T-cell (primary cell): ENCODE measurements around the gene KDELR1. TPM values are rescaled to one million over a fixed set of nuclear protein-coding genes. Genes with fewer than 3 reads are reported as not detected.

ENCODE experiments used
- ATAC-seq, 4 experiments: fragments of 200-7000 bp in 3 of 4; fragments of 150-1000 bp in 1 of 4; cut with Tn5 transposase; replicated peaks in 1 of 4; 1 replicate in 3 of 4; 2 replicates in 1 of 4; pipeline ENCODE4 v1.10.0; 2021; ENCODE audit warnings: moderate library complexity in 3 of 4, mild to moderate bottlenecking in 2 of 4, moderate number of reproducible peaks in 1 of 4
- CTCF ChIA-PET, 2 donors: fragments of 300-600 bp; sonication (Branson Sonifier 250); formaldehyde crosslinking; loops; one replicate each; lab custom pipeline; 2022; ENCODE audit warnings: antibody characterized with exemption in 2 of 2; lab: Charles Lee
- POLR2A ChIA-PET, 2 donors: fragments of 300-600 bp; sonication (Branson Sonifier 250); formaldehyde crosslinking; loops; one replicate each; lab custom pipeline; 2022; ENCODE audit warnings: antibody characterized with exemption in 2 of 2; lab: Charles Lee
- DNase-seq, 35 experiments: peaks; one replicate each; pipeline versions ENCODE4 v3.0.0 to v3.0.0-alpha.2; 2013 to 2023
- H3K27ac ChIP-seq: one replicate; pipeline ENCODE4 v1.5.1; 2013; ENCODE audit warnings: low read length
- H3K27me3 ChIP-seq, 2 experiments: replicated peaks in 1 of 2; 1 replicate in 1 of 2; 2 replicates in 1 of 2; pipeline versions ENCODE4 v1.6.1 to v1.7.0; 2013; ENCODE audit warnings: low read length in 1 of 2, mixed read lengths in 1 of 2; ENCODE audit not compliant: control insufficient read depth in 2 of 2, insufficient read depth in 2 of 2; ENCODE audit errors: extremely low read depth in 1 of 2
- H3K36me3 ChIP-seq, 2 donors: 1 replicate in 1 of 2; 2 replicates in 1 of 2; pipeline versions ENCODE4 v1.6.1 to v1.7.0; 2013; ENCODE audit warnings: low read length in 1 of 2; ENCODE audit not compliant: control insufficient read depth in 2 of 2, insufficient read depth in 1 of 2; ENCODE audit errors: extremely low read depth in 1 of 2
- H3K4me1 ChIP-seq, 2 experiments: 1 replicate in 1 of 2; 2 replicates in 1 of 2; pipeline versions ENCODE4 v1.6.1 to v1.7.0; 2013; ENCODE audit warnings: low read length in 2 of 2, mixed read lengths in 1 of 2; ENCODE audit not compliant: insufficient read depth in 2 of 2, control insufficient read depth in 1 of 2; ENCODE audit errors: extremely low read depth in 1 of 2
- H3K4me3 ChIP-seq, 2 donors: 1 replicate in 1 of 2; 2 replicates in 1 of 2; pipeline versions ENCODE4 v1.5.1 to v1.7.0; 2013; ENCODE audit warnings: mild to moderate bottlenecking in 2 of 2, low read length in 1 of 2, moderate library complexity in 1 of 2; ENCODE audit not compliant: control insufficient read depth in 1 of 2; ENCODE audit errors: extremely low read depth in 1 of 2
- H3K9me3 ChIP-seq: 2 replicates; pipeline ENCODE4 v1.7.0; 2013
- H3K27ac Mint-ChIP-seq, 2 donors: one replicate each; pipeline ENCODE4 v1.8.0; 2020 to 2021; ENCODE audit warnings: mild to moderate bottlenecking in 2 of 2, mixed read lengths in 2 of 2
- H3K27me3 Mint-ChIP-seq, 2 donors: one replicate each; pipeline ENCODE4 v1.8.0; 2021 to 2022; ENCODE audit warnings: mixed read lengths in 2 of 2
- H3K36me3 Mint-ChIP-seq: one replicate; pipeline ENCODE4 v1.8.0; 2021; ENCODE audit warnings: mixed read lengths
- H3K4me1 Mint-ChIP-seq, 3 donors: one replicate each; pipeline ENCODE4 v1.8.0; 2020 to 2022; ENCODE audit warnings: mixed read lengths in 3 of 3, mild to moderate bottlenecking in 1 of 3
- H3K4me3 Mint-ChIP-seq, 3 donors: one replicate each; pipeline ENCODE4 v1.8.0; 2020 to 2022; ENCODE audit warnings: mild to moderate bottlenecking in 3 of 3, mixed read lengths in 3 of 3, moderate library complexity in 3 of 3
- H3K9me3 Mint-ChIP-seq, 3 donors: one replicate each; pipeline ENCODE4 v1.8.0; 2020 to 2022; ENCODE audit warnings: mixed read lengths in 3 of 3
- WGBS: methylation state at CpG from one replicate; pipeline ENCODE4 v1.1.5; 2013; ENCODE audit warnings: missing lambda C conversion rate; ENCODE audit not compliant: insufficient coverage; 5-methylcytosine and 5-hydroxymethylcytosine counted together
- total RNA-seq, 35 experiments: library from RNA in 6 of 35; stranded (reverse) in 6 of 35; fragments of 120-200 nt in 1 of 35; gene quantifications; one replicate each; pipeline versions ENCODE4 v1.2.1 to v1.2.4 and lab custom pipeline; 2013 to 2026

Gene KDELR1
- total RNA-seq, 5 donors from 2014 or later (not counting 1 experiment from before 2014, with no cell fraction given) = 40.9 to 55.9 (median 47.5) TPM

DNA sequence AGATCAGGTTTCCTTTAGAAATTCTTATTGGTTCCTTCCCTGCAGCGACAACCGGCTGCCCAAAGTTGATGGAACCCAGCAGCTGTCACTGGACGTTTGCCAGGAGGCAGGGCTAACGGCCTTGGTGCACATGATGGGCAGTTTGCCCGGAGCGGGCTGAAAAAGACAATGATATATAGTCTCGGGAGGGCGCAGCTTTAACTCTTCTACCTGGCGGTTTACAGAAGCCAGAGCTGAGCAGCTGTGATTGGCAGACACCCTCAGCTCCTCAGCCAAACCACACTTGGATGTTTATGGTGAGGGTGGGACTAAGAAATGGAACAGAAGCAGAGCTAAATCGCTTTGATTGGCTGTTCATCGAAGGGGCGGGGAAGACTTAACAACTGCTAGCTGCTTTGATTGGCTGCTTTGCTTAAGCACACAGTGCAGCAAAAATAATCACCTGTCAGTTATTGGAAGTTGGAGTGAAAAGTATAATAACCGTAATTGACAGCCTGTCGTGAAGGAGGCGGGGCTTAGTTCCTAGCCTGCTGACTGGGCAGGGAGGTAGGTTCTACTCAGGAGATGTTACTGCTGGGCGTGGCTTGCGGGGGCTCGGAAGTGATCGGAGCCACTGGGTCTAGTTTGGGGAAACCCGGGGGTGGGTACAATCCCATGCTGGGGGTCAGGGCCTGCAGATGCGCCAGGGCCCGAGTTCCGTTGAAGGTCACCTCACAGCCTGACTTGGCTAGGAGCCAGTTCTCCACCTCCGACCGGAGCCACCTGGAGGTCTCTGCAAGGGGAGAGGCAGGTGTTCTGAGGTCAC is 58.5 kb downstream of the KDELR1 start:
- Histone ChIP-seq H3K9me3 (no peaks in the 10 kb centered on the region), H3K27me3 (no peaks in the 10 kb centered on the region), H3K4me3 (peak overlapping the region; percentile 85 to 94), H3K4me1 (peaks cover 28 to 64% of the 10 kb centered on the region in 2 experiments), H3K27ac (peak overlapping the region; percentile 95), H3K36me3 (peaks cover 0 to 28% of the 10 kb centered on the region in 2 donors)
- WGBS = under 1% methylated on average over 20 of the region's 25 CpGs
- H3K36me3 Mint-ChIP-seq = peaks cover 28% of the 10 kb centered on the region
- H3K27ac Mint-ChIP-seq = peak overlapping the region; percentile 95 to 99
- DNase-seq (peak; percentile 78 to 99 (median 96)), ATAC-seq (peak; percentile 69 to 75 (median 73))
- peaks cover 52 to 64% (median 64%) of the 10 kb centered on the region in 3 donors for H3K4me1 Mint-ChIP-seq
- no peaks in the 10 kb centered on the region for H3K27me3 Mint-ChIP-seq
- ChIA-PET POLR2A (interaction anchor here (0.6 to 1.3 kb wide), 9 partner anchors 9 to 984 kb away, joined by 3 to 20 read pairs (median 5); partner anchors contain the start of genes CARD8 (in 1 of the 2), DHX34 (in 1 of the 2), KDELR1 (in 1 of the 2) and SYNGR4 (in 1 of the 2)), CTCF (interaction anchor here (0.6 to 3.1 kb wide), 17 partner anchors 9 to 1385 kb away, joined by 3 to 123 read pairs (median 6); partner anchors contain the start of genes CARD8 (in 1 of the 2), EMP3 (in 1 of the 2), GYS1 (in 1 of the 2) and RUVBL2 (in 1 of the 2))
- H3K4me3 Mint-ChIP-seq = peak overlapping the region; percentile 91 to 96 (median 96)
- H3K9me3 Mint-ChIP-seq = no peaks in the 10 kb centered on the region

Other genes starting within 250 kb of the KDELR1 start
- 100 to 1,000 TPM in 3 of 5 donors, 10 to 100 TPM in 2; 58.7 to 127 (median 112) TPM for gene LIG1, start 221.2 kb downstream of the KDELR1 start, total RNA-seq
- gene ZSWIM9, start 220.9 kb downstream of the KDELR1 start, total RNA-seq = 10 to 100 TPM in 3 of 5 donors, 1 to 10 TPM in 2; 5.4 to 14.7 (median 11.6) TPM
- gene CARD8, start 135.6 kb downstream of the KDELR1 start, total RNA-seq = 100 to 1,000 TPM; 146 to 224 (median 191) TPM
- gene ZNF114, start 121.5 kb downstream of the KDELR1 start, total RNA-seq = under 1 TPM in 2 of 5 donors, not detected in 3; 0.20 to 0.41 TPM
- gene EMP3, start 66.0 kb downstream of the KDELR1 start, total RNA-seq = 100 to 1,000 TPM; 180 to 373 (median 361) TPM
- gene TMEM143, start 27.6 kb downstream of the KDELR1 start, total RNA-seq = 10 to 100 TPM; 14.5 to 33.5 (median 29.0) TPM
- not detected for gene SYNGR4, start 27.2 kb downstream of the KDELR1 start, total RNA-seq
- gene GRIN2D, start 2.1 kb upstream of the KDELR1 start, total RNA-seq = under 1 TPM in 4 of 5 donors, not detected in 1; 0.13 to 0.23 (median 0.16) TPM
- gene GRWD1, start 54.4 kb upstream of the KDELR1 start, total RNA-seq = 10 to 100 TPM; 29.7 to 55.2 (median 42.6) TPM
- 1 to 10 TPM; 2.6 to 3.5 (median 3.2) TPM for gene KCNJ14, start 64.0 kb upstream of the KDELR1 start, total RNA-seq
- gene CYTH2, start 77.8 kb upstream of the KDELR1 start, total RNA-seq = 10 to 100 TPM; 37.8 to 81.5 (median 70.6) TPM
- 10 to 100 TPM; 17.5 to 28.2 (median 23.5) TPM for gene LMTK3, start 120.3 kb upstream of the KDELR1 start, total RNA-seq
- not detected for gene SULT2B1, start 160.6 kb upstream of the KDELR1 start, total RNA-seq
- not detected for gene SPACA4, start 215.2 kb upstream of the KDELR1 start, total RNA-seq
- gene FAM83E, start 223.5 kb upstream of the KDELR1 start, total RNA-seq = 1 to 10 TPM in 4 of 5 donors, not detected in 1; 2.3 to 3.0 (median 2.7) TPM
- 1,000 to 10,000 TPM; 2,370 to 2,784 (median 2,662) TPM for gene RPL18, start 227.6 kb upstream of the KDELR1 start, total RNA-seq
- gene SPHK2, start 228.0 kb upstream of the KDELR1 start, total RNA-seq = 10 to 100 TPM; 18.0 to 37.0 (median 31.8) TPM
- gene DBP, start 245.8 kb upstream of the KDELR1 start, total RNA-seq = 10 to 100 TPM; 24.5 to 57.2 (median 56.0) TPM